ENCODE data around the gene PLET1. TPM values are rescaled to one million over a fixed set of nuclear protein-coding genes. Genes with fewer than 3 reads are reported as not detected.

The PLET1 gene
- total RNA-seq, 6 donors from 2014 or later = not detected

DNA sequence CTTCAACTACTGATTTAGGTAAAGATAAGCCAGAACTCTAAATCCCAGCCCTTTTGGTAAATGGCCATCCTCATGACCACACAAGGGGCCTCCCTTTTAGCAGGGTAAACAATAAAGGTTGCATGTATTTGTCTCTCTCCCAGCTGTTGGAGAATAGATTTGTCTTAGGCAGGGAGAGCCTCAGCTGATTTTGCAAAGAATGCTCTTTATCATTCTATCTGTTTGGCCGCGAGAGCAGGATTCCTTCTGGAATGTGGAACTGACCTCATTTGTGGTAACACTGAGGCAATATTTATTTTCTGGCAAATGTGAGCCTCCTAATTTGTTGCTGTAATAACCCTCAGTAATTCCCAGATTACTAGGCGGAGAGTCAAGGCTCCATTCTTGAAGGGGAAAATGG lies 19.2 kb downstream of the PLET1 start:
- TF ChIP-seq POLR2AphosphoS5 (IDR thresholded peaks at IDR 0.05) (no peak), POLR2A (IDR thresholded peaks at IDR 0.05) (no peak), EP300 (IDR thresholded peaks at IDR 0.05) (no peak)
- TF ChIP-seq, protein P1, sequence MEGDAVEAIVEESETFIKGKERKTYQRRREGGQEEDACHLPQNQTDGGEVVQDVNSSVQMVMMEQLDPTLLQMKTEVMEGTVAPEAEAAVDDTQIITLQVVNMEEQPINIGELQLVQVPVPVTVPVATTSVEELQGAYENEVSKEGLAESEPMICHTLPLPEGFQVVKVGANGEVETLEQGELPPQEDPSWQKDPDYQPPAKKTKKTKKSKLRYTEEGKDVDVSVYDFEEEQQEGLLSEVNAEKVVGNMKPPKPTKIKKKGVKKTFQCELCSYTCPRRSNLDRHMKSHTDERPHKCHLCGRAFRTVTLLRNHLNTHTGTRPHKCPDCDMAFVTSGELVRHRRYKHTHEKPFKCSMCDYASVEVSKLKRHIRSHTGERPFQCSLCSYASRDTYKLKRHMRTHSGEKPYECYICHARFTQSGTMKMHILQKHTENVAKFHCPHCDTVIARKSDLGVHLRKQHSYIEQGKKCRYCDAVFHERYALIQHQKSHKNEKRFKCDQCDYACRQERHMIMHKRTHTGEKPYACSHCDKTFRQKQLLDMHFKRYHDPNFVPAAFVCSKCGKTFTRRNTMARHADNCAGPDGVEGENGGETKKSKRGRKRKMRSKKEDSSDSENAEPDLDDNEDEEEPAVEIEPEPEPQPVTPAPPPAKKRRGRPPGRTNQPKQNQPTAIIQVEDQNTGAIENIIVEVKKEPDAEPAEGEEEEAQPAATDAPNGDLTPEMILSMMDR (IDR thresholded peaks at IDR 0.05) = no peak
- no peak for DNase-seq
- Histone ChIP-seq H3K4me3 (no peak overlapping the region), H3K4me1 (no peaks in the 10 kb centered on the region), H3K36me3 (peaks cover 5 to 44% (median 30%) of the 10 kb centered on the region in 4 donors), H3K27me3 (no peaks in the 10 kb centered on the region), H3K27ac (no peak overlapping the region), H3K9me3 (no peaks in the 10 kb centered on the region)
- WGBS, 2 donors = 76 to 89% methylated on average over 3 of the region's 3 CpGs
- peak in 1 of 2 donors; percentile 92 for ATAC-seq (ENCODE audit: low FRiP score in 2 of 2)

DNA sequence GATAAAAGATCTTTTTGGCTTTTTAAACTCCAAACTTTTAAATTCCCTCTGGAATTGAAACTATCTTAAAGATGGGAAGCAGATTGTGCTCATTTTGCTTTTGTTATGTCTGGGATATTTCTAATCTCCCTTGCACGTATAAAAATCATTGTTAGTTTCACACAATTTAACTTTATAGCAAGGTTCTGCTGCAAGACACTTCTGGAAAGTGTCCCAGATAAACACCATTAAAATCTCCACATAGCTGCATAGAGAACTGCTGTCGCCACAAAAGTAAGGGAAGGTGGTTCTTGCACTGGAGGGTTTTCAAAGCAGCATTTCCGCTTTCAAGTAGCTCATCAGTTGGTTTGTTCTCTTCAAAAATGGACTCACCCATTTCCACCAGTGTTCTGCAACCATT lies 22.6 kb downstream of the PLET1 start:
- Histone ChIP-seq H3K27me3 (no peaks in the 10 kb centered on the region), H3K36me3 (peaks cover 17 to 76% (median 53%) of the 10 kb centered on the region in 4 donors)
- TF ChIP-seq, protein P1 (IDR thresholded peaks at IDR 0.05) = no peak
- TF ChIP-seq EP300 (IDR thresholded peaks at IDR 0.05) = no peak
- no peak for TF ChIP-seq POLR2AphosphoS5 (IDR thresholded peaks at IDR 0.05)
- TF ChIP-seq POLR2A (IDR thresholded peaks at IDR 0.05) = no peak

DNA sequence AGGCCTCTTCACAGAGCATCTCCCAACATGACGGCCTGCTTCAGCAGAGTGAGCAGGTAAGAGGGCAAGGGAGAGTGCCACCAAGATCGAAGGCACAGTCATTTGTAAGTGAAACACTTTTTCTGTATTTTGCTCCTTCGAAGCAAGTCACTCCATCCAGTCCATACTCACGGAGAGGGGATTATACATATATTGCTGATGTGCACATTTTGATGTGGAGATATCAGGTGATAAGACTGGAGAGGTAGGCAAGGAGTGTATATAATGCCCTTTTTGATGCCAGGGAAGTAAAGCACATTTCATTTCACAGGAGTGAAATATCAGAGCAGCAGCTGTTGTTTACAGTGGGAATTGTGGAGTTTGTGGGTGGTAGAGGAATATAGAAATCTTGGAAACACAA lies 23.2 kb downstream of the PLET1 start:
- H3K36me3 ChIP-seq = peaks cover 17 to 76% (median 53%) of the 10 kb centered on the region in 4 donors
- 97 to 100% methylated on average over 4 of the region's 4 CpGs for WGBS, 2 donors
- ATAC-seq (ENCODE audit: low FRiP score in 2 of 2) (no peak), DNase-seq (no peak)
- H3K27me3 ChIP-seq = no peaks in the 10 kb centered on the region
- H3K27ac ChIP-seq = no peak overlapping the region
- no peaks in the 10 kb centered on the region for H3K4me1 ChIP-seq
- no peaks in the 10 kb centered on the region for H3K9me3 ChIP-seq
- H3K4me3 ChIP-seq = no peak overlapping the region
- TF ChIP-seq EP300 (IDR thresholded peaks at IDR 0.05) (no peak), POLR2AphosphoS5 (IDR thresholded peaks at IDR 0.05) (no peak), POLR2A (IDR thresholded peaks at IDR 0.05) (no peak)
- TF ChIP-seq, protein P1 (IDR thresholded peaks at IDR 0.05) = no peak

More for the DNA sequence above, 22.6 kb downstream of the PLET1 start:
- Histone ChIP-seq H3K27ac (no peak overlapping the region), H3K9me3 (no peaks in the 10 kb centered on the region), H3K4me1 (no peaks in the 10 kb centered on the region), H3K4me3 (no peak overlapping the region)
- 95% methylated on average over 3 of the region's 3 CpGs for WGBS, 2 donors
- ATAC-seq (ENCODE audit: low FRiP score in 2 of 2) (no peak), DNase-seq (no peak)

DNA sequence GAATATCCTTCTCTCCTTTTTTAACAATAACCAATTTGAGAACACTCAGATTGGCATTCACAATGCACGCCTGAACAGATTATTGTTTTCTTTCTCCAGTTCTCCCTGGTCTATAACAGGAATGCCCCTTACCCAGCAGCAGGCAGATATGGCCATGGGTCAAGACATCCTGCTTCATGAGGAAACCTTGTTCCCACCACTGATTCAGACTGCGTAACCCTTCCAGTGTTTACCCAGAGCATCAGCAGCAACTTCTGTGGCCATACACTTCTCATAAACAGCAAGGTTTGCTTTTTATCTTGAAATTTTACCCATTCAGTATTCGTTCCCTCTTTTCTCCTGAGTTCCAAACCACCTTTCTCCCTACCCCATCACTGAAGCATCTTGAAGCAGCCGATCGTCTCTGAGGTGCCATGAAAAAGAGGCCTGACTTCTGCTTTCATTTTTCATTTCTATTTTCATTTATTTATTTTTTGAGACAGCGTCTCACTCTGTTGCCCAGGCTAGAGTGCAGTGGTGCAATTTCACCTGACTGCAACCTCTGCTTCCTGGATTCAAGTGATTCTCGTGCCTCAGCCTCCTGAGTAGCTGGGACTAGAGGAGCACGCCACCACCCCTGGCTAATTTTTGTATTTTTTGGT lies 24.8 kb downstream of the PLET1 start:
- Histone ChIP-seq H3K36me3 (peaks cover 17 to 87% (median 50%) of the 10 kb centered on the region in 4 donors), H3K4me1 (no peaks in the 10 kb centered on the region), H3K27me3 (no peaks in the 10 kb centered on the region), H3K9me3 (no peaks in the 10 kb centered on the region), H3K4me3 (no peak overlapping the region), H3K27ac (no peak overlapping the region)
- WGBS, 2 donors = 91 to 94% methylated on average over 8 of the region's 8 CpGs
- DNase-seq = no peak
- TF ChIP-seq POLR2AphosphoS5 (IDR thresholded peaks at IDR 0.05) = no peak
- TF ChIP-seq POLR2A (IDR thresholded peaks at IDR 0.05) = no peak
- TF ChIP-seq, protein P1 (IDR thresholded peaks at IDR 0.05) = no peak
- no peak for TF ChIP-seq EP300 (IDR thresholded peaks at IDR 0.05)
- ATAC-seq (ENCODE audit: low FRiP score in 2 of 2) = no peak

DNA sequence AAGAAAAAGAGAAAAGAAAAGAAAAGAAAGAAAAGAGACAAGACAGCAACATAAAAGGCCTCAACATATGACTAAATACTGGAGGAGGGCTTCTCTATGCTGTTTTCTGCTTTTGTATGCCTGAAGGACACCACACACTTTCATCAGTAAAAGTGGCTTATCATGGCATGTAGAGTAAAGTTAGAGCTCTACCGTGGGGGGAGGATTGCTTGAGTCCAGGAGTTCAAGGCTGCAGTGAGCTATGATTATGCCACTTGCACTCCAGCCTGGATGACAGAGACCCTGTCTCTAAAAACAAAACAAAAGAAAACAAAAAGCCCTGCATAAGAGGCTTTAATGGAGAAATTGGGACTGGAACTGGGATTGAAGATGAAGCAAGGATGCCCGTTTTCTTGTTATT lies 28.7 kb downstream of the PLET1 start:
- H3K4me3 ChIP-seq = no peak overlapping the region
- no peak overlapping the region for H3K27ac ChIP-seq
- H3K4me1 ChIP-seq = peaks cover 6 to 9% (median 7%) of the 10 kb centered on the region in 4 donors
- ATAC-seq (ENCODE audit: low FRiP score in 2 of 2) (no peak), DNase-seq (no peak)
- peaks cover 12 to 75% (median 42%) of the 10 kb centered on the region in 4 donors for H3K36me3 ChIP-seq
- 80 to 89% methylated on average over 2 of the region's 2 CpGs for WGBS, 2 donors
- no peaks in the 10 kb centered on the region for H3K27me3 ChIP-seq
- TF ChIP-seq EP300 (IDR thresholded peaks at IDR 0.05) (no peak), POLR2AphosphoS5 (IDR thresholded peaks at IDR 0.05) (no peak), POLR2A (IDR thresholded peaks at IDR 0.05) (no peak)
- TF ChIP-seq, protein P1 (IDR thresholded peaks at IDR 0.05) = no peak
- H3K9me3 ChIP-seq = no peaks in the 10 kb centered on the region
